Transverse colon (tissue), 4 donors: ENCODE results near the gene EXOC6. TPM values are rescaled to one million over a fixed set of nuclear protein-coding genes. Genes with fewer than 3 reads are reported as not detected.

Experiments
- DNase-seq: peaks from one replicate; pipeline ENCODE4 v3.0.0-alpha.2; 2019
- H3K27ac ChIP-seq, 4 donors: fragments of 200-600 bp; sonication (generic); 2 replicates each; pipeline ENCODE4 v1.5.1; 2016 to 2018; ENCODE audit warnings: inconsistent platforms in 4 of 4
- H3K27me3 ChIP-seq: fragments of 200-600 bp; sonication (generic); 2 replicates; pipeline ENCODE4 v1.5.1; 2017; ENCODE audit warnings: inconsistent platforms
- H3K36me3 ChIP-seq, 4 donors: fragments of 200-600 bp; sonication (generic); 2 replicates each; pipeline ENCODE4 v1.5.1; 2017 to 2019; ENCODE audit warnings: inconsistent platforms in 4 of 4
- H3K4me1 ChIP-seq, 4 donors: fragments of 200-600 bp; sonication (generic); 2 replicates each; pipeline ENCODE4 v1.5.1; 2017 to 2020; ENCODE audit warnings: inconsistent platforms in 4 of 4
- H3K4me3 ChIP-seq, 4 donors: fragments of 200-600 bp; sonication (generic); 1 replicate in 1 of 4; 2 replicates in 3 of 4; pipeline versions ENCODE4 v1.5.1 to v1.6.1; 2017 to 2019; ENCODE audit warnings: inconsistent platforms in 4 of 4
- H3K9me3 ChIP-seq, 2 donors: fragments of 200-600 bp; sonication (generic); 2 replicates each; pipeline ENCODE4 v1.5.1; 2017 to 2019; ENCODE audit warnings: inconsistent platforms in 2 of 2
- EP300 ChIP-seq: sonication (generic); formaldehyde crosslinking; IDR thresholded peaks from one replicate; pipeline ENCODE4 v1.6.1; 2017; ENCODE audit warnings: antibody characterized with exemption, low read depth
- POLR2A ChIP-seq: fragments of 450-650 bp; IDR thresholded peaks from one replicate; pipeline ENCODE4 v1.6.1; 2016; ENCODE audit warnings: antibody characterized with exemption, mild to moderate bottlenecking, moderate library complexity
- POLR2AphosphoS5 ChIP-seq, 3 donors: sonication (generic); formaldehyde crosslinking; IDR thresholded peaks; one replicate each; pipeline ENCODE4 v1.6.1; 2016; ENCODE audit warnings: antibody characterized with exemption in 3 of 3
- WGBS, 2 donors: methylation state at CpG; one replicate each; pipeline ENCODE4 v1.1.5; 2018; ENCODE audit warnings: low coverage in 1 of 2; 5-methylcytosine and 5-hydroxymethylcytosine counted together
- in situ Hi-C, 4 donors: fragments of 200-750 bp; cut with MboI; loops; one replicate each; pipeline versions ENCODE4 v1.15.0 to v1.15.1; 2017; ENCODE audit warnings: low sequenced_read_pairs in 3 of 4, low pct_ligation_motif_present in 1 of 4, low pct_unique_long_range_greater_than_20kb in 1 of 4
- intact Hi-C: fragments of 100-400 bp; cut with DNase I; formaldehyde crosslinking; loops from one replicate; pipeline ENCODE4 v1.15.1; 2023; ENCODE audit warnings: low total_unique reads
- total RNA-seq, 4 donors: library from RNA; depleted of rRNA; stranded (reverse); fragments of >200 nt; gene quantifications; one replicate each; pipeline ENCODE4 v1.1.0, GENCODE V29; 2016
- TF ChIP-seq, protein P1 (sequence below), 5 experiments: fragments of 200-600 bp in 3 of 5; fragments of 450-650 bp in 2 of 5; sonication (generic) in 3 of 5; IDR thresholded peaks; 1 replicate in 2 of 5; 2 replicates in 3 of 5; pipeline ENCODE4 v1.5.1; 2016 to 2017; ENCODE audit warnings: antibody characterized with exemption in 5 of 5, inconsistent platforms in 3 of 5, mild to moderate bottlenecking in 2 of 5, moderate library complexity in 1 of 5

EXOC6 gene
- total RNA-seq, 4 donors from 2014 or later, result 1.9 to 13.1 (median 11.6) TPM

DNA sequence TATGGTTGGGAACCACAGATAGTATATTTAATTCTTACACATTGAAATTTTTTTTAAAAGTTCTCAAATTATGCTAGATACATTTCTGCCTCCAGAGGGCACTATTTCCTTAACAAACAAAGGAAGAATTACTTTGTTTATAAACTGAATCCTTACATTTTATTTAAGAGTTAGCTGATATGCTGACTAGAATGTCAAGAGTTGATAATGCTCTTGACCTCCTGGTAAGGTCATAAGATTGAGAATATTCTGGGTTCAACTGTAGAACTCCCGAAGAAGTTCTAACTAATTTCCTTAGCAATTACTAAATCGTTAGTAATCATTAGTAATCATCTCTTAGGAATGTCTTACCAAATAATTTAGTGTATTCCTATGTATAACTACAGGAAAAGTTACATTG, 117.0 kb downstream of the EXOC6 start:
- 72 to 93% methylated on average over 2 of the region's 2 CpGs for WGBS, 2 donors
- H3K4me3 ChIP-seq, result no peak overlapping the region
- DNase-seq, result no peak
- H3K36me3 ChIP-seq, result no peaks in the 10 kb centered on the region
- no peaks in the 10 kb centered on the region for H3K4me1 ChIP-seq
- H3K9me3 ChIP-seq, result no peaks in the 10 kb centered on the region
- in situ Hi-C loops (no loop called here), intact Hi-C loops (no loop called here)
- no peaks in the 10 kb centered on the region for H3K27me3 ChIP-seq
- no peak overlapping the region for H3K27ac ChIP-seq
- TF ChIP-seq EP300 (no peak), POLR2A (no peak), POLR2AphosphoS5 (IDR thresholded peaks at IDR 0.05) (no peak)
- TF ChIP-seq, protein P1, sequence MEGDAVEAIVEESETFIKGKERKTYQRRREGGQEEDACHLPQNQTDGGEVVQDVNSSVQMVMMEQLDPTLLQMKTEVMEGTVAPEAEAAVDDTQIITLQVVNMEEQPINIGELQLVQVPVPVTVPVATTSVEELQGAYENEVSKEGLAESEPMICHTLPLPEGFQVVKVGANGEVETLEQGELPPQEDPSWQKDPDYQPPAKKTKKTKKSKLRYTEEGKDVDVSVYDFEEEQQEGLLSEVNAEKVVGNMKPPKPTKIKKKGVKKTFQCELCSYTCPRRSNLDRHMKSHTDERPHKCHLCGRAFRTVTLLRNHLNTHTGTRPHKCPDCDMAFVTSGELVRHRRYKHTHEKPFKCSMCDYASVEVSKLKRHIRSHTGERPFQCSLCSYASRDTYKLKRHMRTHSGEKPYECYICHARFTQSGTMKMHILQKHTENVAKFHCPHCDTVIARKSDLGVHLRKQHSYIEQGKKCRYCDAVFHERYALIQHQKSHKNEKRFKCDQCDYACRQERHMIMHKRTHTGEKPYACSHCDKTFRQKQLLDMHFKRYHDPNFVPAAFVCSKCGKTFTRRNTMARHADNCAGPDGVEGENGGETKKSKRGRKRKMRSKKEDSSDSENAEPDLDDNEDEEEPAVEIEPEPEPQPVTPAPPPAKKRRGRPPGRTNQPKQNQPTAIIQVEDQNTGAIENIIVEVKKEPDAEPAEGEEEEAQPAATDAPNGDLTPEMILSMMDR (IDR thresholded peaks at IDR 0.05), result peak; percentile 37 to 72 (median 55)

DNA sequence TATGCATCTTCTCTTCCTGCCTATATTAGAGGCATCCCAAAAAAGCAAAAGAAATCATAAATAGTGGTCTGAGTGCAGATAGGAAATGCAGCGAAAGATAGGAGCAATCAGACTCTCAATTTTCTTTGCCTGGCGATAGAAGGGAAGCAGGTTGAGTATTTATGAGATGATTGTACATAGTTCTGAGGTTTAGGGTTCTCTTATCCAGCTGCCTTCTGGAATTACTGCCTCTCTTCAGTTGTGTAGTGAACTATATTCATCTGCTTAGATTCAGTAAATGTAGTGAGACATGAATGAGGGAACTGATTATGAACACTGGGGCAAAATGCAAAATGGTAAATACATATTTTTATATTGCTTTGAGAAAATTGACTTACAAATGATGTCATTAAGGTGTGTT, 119.3 kb downstream of the EXOC6 start:
- intact Hi-C loops (no loop called here), in situ Hi-C loops (no loop called here)
- Histone ChIP-seq H3K9me3 (no peaks in the 10 kb centered on the region), H3K27me3 (no peaks in the 10 kb centered on the region), H3K4me1 (peaks cover 0 to 3% (median 0%) of the 10 kb centered on the region in 4 donors), H3K36me3 (no peaks in the 10 kb centered on the region), H3K4me3 (no peak overlapping the region), H3K27ac (no peak overlapping the region)
- TF ChIP-seq, protein P1 (IDR thresholded peaks at IDR 0.05), result no peak
- TF ChIP-seq POLR2A, result no peak
- TF ChIP-seq EP300, result no peak
- TF ChIP-seq POLR2AphosphoS5 (IDR thresholded peaks at IDR 0.05), result no peak
- DNase-seq, result no peak
- WGBS, 2 donors, result 98 to 100% methylated on average over 2 of the region's 2 CpGs

DNA sequence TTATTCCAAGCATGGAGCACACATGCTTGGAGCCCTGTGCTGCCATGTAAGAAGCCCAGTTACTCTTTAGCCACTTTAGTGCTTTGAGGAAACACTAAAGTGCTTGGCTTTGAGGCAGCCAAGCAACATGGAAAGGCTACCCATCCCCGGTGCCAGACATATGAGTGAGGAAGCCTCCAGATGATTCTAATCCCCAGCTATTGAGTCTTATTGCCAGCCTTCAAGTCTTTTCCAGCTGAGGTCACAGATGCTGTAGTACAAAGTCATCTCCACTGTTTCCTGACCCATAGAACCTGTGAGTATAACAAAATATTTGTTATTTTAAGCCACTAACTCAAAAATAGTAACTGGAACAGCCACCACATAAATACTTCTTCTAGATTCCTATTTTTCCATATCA, 120.8 kb downstream of the EXOC6 start:
- TF ChIP-seq, protein P1 (IDR thresholded peaks at IDR 0.05), result no peak
- no peak for TF ChIP-seq POLR2AphosphoS5 (IDR thresholded peaks at IDR 0.05)
- no peaks in the 10 kb centered on the region for H3K9me3 ChIP-seq
- DNase-seq, result no peak
- H3K27ac ChIP-seq, result no peak overlapping the region
- no peak overlapping the region for H3K4me3 ChIP-seq
- H3K36me3 ChIP-seq, result no peaks in the 10 kb centered on the region
- WGBS, 2 donors, result 80 to 100% methylated on average over 1 of the region's 1 CpG
- intact Hi-C loops (no loop called here), in situ Hi-C loops (no loop called here)
- H3K4me1 ChIP-seq, result peaks cover 0 to 3% (median 0%) of the 10 kb centered on the region in 4 donors
- no peaks in the 10 kb centered on the region for H3K27me3 ChIP-seq

DNA sequence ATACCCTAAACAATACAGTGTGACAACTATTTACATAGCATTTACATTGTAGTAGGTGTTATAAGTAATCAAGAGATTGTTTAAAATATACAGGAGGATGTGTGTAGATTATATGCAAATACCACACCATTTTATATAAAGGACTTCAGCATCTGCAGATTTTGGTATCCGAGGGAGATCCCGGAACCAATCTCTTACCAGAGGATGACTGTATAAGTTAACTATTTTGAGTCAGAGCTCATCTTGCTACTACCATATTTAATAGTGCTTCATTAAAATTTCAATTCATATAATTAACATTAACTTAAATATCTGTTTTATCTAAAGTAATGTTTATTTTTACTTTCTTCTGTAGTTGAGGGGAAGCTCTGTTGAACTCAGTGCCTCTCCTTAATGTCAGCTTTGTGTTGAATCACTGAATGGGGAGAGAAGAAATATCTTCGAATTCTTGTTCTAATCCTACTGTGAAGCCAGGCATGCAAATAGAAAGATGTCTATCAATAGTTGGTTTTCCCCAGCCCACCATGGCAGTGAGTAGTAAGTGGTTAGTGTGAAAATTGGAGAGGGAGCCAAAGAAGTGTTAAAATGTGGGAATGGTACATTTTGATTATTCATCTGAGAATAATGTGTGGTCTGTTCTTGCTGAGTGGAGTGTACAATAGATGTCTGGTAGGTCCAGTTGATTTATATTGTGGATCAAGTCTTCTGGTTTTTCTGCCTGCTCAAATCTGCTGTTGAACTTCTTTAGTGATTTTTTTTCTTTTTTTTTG, 122.2 kb downstream of the EXOC6 start:
- Histone ChIP-seq H3K4me1 (peaks cover 0 to 3% (median 0%) of the 10 kb centered on the region in 4 donors), H3K27me3 (no peaks in the 10 kb centered on the region), H3K4me3 (no peak overlapping the region), H3K27ac (no peak overlapping the region), H3K36me3 (no peaks in the 10 kb centered on the region), H3K9me3 (no peaks in the 10 kb centered on the region)
- no peak for DNase-seq
- intact Hi-C loops, result no loop called here
- no peak for TF ChIP-seq EP300
- TF ChIP-seq POLR2AphosphoS5 (IDR thresholded peaks at IDR 0.05), result no peak
- no peak for TF ChIP-seq POLR2A
- TF ChIP-seq, protein P1 (IDR thresholded peaks at IDR 0.05), result no peak
- in situ Hi-C loops, result no loop called here
- 90 to 94% methylated on average over 3 of the region's 3 CpGs for WGBS, 2 donors
